ENCODE data around the gene SLC7A14. TPM values are rescaled to one million over a fixed set of nuclear protein-coding genes. Genes with fewer than 3 reads are reported as not detected.

SLC7A14 gene
- polyA plus RNA-seq, 4 donors, result 1.8 to 2.6 (median 2.4) TPM

Other genes with a start within 250 kb of the SLC7A14 start
- gene SKIL, start 228.4 kb downstream of the SLC7A14 start, polyA plus RNA-seq (ENCODE audit: insufficient read length in 4 of 4), result 10 to 100 TPM; 39.4 to 45.7 (median 45.1) TPM
- gene CLDN11, start 167.2 kb downstream of the SLC7A14 start, polyA plus RNA-seq (ENCODE audit: insufficient read length in 4 of 4), result 100 to 1,000 TPM; 212 to 267 (median 222) TPM

Data from right renal pelvis (tissue), 4 donors.